DMS153 treated with DMSO at 0.1 percent for 48 hours (cell line): ENCODE data around the gene PLEKHM2.

Experiments used
- DNase-seq: peaks from one replicate; lab custom pipeline; 2025; ENCODE audit not compliant: unreplicated experiment; lab: John Stamatoyannopoulos, UW

PLEKHM2 gene

DNA sequence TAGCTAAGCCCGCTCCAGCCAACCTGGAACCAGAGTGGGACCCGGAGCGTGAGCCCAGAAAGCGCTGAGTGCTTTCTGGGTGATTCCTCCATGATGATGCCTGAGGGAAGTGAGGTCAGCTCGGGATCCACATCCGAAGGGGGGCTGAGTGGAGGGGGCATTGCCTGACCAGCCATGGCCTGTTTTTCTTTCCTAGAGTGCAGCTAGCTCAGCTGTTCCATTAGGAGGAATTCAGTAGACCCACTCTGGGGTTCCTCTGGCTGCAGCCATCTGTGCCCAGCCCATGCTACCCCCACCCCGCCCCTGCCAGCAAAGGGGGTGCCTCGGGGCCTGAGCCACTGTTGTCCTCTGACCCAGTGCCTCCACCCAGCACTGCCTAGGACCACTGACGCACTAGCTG, 42.4 kb downstream of the PLEKHM2 start:
- DNase-seq = no peak

DNA sequence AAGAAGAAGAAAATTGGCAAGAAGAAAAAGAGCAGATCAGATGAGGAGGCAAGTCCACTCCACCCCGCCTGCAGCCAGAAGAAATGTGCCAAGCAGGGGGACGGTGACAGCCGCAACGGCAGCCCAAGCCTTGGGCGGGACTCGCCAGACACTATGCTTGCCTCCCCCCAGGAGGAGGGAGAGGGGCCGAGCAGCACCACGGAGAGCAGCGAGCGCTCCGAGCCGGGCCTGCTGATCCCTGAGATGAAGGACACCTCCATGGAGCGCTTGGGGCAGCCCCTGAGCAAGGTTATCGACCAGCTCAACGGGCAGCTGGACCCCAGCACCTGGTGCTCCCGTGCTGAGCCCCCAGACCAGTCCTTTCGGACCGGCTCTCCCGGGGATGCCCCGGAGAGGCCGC, 42.9 kb downstream of the PLEKHM2 start:
- DNase-seq = no peak

DNA sequence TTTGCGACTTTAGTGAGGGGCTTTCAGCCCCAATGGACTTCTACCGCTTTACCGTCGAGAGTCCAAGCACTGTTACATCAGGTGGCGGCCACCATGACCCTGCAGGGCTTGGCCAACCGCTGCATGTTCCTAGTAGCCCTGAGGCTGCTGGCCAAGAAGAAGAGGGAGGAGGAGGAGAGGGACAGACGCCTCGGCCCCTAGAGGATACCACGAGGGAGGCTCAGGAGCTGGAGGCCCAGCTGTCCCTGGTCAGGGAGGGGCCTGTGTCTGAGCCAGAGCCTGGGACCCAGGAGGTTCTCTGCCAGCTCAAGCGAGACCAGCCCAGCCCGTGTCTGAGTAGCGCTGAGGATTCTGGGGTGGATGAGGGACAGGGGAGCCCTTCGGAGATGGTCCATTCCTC, 43.3 kb downstream of the PLEKHM2 start:
- no peak for DNase-seq

DNA sequence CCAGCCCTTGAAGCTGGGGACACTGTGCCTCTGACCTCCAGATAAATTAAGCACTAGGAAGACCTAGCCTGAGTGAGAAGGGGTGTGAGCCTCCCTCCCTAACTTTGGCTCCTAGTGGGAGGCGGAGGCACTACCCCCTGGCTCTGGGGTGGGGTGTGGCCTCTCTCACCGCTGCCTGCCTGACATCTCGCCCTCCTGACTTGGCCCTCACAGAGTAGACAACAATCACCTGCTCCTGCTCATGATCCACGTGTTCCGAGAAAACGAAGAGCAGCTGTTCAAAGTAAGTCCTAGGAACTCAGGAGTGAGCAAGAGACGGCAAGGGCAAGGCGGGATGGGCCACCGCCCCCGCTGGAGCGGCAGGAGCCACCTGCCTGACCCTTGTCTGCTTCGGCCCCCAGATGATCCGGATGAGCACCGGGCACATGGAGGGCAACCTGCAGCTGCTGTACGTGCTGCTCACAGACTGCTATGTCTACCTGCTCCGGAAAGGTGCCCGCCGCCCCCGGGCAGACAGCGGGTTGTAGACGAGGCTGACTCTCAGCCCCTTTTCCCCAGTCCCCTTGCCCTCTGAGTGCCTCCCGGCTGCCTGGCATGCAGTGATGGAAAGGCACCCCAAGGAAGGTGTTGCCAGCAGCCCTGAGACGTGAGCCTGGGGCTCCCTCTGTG, 43.9 kb downstream of the PLEKHM2 start:
- no peak for DNase-seq

DNA sequence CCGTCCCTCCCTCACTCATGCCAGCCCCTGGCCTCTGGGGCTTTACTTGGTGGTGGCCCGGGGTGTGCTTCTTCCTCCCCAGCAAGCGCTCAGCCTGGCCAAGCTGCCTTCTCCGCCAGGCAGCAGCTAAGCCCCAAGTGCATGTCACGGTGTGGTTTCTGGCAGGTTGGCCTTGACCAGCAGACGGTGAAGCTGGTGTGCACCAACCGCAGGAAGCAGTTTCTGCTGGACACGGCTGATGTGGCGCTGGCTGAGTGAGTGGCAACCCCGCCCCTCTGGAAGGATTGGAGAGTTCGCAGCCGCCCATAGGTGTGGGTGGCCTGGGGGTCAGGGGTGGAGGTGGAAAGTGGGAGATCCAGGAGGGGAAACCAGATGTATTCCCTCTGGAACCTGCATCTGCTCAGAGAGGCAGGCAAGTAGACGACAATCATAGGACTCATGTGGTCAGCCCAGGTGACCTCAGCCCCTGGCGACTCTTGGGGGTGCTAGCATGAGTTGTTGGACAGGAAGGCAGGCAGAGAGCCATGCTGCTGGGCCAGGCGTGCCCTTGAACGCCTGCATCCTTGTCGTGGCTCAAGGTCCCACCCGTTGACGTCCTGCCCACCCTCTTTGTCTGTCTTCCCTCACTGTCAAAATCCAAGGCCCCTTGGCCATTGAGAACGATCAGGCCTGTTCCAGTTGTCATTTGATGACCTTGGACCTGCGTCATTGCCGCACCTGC, 45.0 kb downstream of the PLEKHM2 start:
- DNase-seq = no peak

DNA sequence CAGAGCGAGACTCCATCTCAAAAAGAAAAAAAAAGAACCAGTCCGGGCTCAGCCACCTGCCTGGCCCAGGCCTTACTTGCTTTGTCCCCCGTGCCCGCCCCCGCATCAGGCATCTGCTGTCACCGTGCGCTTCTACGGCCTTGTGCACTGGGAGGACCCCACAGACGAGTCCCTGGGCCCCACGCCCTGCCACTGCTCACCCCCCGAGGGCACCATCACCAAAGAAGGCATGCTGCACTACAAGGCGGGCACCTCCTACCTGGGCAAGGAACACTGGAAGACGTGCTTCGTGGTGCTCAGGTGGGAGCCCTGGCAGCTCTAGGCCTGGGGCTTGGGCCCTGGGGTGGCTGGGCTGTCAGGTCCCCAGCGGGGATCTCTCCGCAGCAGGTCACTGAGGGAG, 46.3 kb downstream of the PLEKHM2 start:
- DNase-seq = no peak

DNA sequence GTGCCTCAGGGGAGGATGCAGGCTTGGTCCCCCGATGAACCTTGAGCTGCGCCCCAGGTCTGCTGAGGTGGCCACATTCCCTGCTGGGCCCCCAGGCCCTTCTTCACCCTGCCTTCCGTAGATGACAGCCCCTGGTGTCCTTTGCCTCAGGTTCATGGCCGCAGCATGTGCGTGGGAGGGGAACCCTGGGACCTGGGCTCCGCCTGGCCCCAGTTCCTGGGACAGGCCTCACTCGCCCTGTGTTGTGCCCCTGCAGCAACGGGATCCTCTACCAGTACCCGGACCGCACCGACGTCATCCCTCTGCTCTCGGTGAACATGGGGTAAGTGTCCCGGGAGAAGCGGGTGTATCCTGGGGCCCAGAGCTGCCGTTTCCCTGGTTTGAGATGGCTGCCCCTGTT, 46.8 kb downstream of the PLEKHM2 start:
- DNase-seq = no peak

DNA sequence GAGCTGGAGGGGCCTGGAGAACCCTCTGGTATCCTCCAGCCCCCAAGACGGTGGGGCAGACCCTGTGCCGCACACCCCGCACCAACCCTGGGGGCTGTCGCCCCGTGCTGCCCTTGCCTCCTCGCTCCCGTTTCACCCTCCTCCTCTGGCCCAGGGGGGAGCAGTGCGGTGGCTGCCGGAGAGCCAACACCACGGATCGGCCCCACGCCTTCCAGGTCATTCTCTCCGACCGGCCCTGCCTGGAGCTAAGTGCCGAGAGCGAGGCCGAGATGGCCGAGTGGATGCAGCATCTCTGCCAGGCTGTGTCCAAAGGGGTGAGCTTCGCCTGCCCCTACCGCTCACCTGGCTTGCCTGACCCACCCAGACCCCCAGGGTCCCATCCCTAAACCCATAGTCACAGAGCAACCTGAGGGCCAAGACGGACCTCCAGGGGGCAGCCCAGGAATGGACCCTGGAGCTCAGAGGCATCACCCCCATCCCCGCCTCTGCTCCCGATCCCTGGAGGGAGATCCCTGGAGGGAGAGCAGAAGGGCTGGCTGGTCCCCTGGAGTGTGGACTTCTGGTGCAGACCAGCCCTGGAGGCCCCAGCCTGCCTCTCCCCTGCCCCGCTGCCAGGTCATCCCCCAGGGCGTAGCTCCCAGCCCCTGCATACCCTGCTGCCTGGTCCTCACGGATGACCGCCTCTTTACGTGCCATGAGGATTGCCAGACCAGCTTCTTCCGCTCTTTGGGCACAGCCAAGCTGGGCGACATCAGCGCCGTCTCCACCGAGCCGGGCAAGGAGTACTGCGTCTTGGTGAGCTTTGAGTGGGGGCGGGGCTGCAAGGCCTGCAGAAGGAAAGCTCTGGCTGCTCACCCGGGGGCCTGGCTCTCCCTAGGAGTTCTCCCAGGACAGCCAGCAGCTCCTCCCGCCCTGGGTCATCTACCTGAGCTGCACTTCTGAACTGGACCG, 47.9 kb downstream of the PLEKHM2 start:
- DNase-seq = no peak

DNA sequence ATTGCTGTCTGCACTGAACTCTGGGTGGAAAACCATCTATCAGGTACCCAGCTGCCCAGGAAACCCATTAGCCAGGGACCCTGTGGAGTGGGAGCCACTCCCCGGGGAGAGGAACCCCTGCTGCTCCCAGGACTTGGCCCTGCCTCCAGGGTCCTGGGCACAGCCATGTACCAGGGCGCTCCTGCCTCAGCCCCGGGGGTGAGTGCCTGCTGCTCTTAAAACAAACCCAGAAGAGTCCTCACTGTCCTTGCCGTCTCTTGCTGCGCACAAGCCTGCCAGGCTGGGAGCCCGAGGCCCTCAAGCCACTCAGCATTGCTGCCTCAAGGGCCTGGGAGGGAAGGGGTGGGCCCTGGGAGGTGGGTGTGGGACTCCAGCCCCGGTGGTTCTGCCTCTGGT, 48.6 kb downstream of the PLEKHM2 start:
- no peak for DNase-seq

DNA sequence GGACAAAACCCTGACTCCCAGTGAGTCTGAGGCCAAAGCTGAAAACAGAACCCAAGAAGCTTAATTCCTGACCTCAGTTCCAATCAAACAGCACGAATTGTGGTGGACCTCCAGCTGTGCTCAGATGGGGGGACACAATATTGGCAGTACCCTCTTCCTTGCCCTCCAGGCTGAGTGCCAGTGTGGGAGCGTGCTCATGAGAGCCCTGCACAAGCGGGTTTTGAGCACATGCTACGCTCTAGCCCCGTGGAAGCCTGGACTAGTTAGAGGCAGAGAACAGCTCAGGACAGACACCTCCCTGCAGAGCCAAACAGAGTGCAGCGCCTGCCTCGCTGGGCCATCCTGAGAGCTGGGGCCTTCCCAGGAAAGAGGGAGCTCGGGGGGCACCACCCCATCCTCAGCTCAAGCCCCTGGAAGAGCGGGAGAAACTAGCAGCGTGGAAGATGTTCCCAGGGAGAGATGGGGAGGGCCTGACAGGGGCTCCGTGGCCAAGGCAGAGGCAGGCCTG, 49.2 kb downstream of the PLEKHM2 start:
- DNase-seq = no peak

DNA sequence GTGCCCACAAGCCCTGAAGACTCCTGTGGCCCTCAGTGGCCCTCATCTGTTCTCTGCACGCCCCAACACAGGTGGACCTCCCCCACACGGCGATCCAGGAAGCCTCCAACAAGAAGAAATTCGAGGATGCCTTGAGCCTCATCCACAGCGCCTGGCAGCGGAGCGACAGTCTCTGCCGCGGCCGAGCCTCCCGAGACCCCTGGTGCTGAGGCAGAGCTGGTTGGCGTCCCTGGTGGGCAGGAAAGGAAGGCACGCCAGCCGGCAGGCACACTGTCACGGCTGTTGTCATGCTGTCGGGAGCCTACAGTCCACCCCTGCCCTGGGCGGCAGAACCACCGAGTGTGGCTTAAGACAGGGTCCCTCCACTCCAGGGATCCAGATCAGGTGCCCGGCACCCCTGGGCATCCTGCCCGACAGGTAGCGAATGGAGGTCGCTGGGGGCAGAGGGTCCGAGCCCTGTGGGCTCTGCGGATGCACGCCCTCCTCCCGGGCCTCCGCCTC, 49.7 kb downstream of the PLEKHM2 start:
- DNase-seq = no peak

DNA sequence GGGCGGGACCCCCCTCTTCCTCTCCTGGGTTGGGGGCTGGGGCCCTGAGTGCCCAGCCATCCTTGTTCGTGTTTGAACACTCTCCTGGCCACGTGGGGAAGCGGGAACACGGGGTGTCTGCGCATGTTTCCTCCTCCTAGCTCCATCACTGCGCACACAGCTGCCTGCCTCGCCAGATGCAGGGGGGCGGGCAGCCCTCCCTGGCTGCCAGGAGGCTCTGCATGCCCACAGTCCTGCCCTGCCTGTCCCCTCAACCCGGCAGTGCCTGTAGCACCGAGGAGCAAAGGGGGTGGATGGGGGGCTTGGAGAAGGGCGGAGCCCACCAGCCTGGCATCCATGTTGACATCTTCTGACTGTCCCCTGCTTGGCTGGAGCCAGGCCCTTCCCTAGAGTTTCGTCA, 50.2 kb downstream of the PLEKHM2 start:
- DNase-seq = no peak

DNA sequence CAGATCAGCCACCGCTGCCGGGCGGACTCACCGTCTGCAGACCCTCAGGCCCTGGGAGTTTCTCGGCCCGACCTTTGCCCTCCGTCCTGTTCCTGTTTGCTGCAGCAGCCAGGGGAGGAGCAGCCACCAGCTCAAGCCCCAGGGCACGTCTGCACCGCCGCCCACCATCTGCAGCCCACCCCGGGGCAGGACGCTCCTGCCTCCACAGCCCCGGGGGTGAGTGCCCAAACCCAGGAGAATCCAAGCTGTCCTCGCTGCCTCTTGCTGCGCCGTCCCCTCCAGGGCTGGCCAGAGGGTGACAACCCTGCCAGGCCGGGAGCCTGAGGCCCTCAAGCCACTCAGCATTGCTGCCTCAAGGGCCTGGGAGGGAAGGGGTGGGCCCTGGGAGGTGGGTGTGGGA, 50.8 kb downstream of the PLEKHM2 start:
- DNase-seq = no peak

DNA sequence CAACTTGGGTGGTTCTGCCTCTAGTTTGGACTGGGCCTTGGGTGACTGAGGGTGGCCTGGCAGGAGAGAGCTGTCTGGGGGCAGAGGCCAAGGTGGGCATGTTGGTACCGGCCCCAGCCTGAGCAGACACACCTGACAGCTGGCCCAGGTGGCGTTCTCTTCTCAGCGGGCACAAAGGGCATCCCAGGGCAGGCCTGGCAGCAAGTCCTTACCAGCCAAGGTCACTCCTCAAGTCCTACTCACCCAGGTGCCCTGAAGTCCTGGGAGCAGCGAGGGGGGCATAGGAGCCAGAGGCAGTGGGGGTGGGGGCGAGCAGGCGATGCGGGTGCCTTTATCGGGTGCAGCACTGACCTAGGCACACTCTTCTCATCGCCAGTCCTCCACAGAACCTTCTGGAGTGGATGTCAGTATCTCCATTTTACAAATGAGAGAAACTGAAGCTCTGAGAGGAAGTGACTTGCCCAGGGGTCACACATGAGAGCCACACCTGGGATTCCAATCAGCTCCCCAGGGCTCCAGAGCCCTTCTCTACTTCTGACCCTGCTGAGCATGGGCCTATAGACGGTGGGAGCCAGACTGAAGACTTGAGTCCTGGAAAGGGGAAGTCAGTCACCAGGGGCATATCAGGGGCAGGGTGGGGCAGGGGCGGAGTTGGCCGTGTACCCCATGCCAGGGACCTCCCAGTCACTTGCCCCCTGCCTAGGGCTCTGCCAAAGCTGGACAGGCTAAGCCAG, 51.4 kb downstream of the PLEKHM2 start:
- no peak for DNase-seq

DNA sequence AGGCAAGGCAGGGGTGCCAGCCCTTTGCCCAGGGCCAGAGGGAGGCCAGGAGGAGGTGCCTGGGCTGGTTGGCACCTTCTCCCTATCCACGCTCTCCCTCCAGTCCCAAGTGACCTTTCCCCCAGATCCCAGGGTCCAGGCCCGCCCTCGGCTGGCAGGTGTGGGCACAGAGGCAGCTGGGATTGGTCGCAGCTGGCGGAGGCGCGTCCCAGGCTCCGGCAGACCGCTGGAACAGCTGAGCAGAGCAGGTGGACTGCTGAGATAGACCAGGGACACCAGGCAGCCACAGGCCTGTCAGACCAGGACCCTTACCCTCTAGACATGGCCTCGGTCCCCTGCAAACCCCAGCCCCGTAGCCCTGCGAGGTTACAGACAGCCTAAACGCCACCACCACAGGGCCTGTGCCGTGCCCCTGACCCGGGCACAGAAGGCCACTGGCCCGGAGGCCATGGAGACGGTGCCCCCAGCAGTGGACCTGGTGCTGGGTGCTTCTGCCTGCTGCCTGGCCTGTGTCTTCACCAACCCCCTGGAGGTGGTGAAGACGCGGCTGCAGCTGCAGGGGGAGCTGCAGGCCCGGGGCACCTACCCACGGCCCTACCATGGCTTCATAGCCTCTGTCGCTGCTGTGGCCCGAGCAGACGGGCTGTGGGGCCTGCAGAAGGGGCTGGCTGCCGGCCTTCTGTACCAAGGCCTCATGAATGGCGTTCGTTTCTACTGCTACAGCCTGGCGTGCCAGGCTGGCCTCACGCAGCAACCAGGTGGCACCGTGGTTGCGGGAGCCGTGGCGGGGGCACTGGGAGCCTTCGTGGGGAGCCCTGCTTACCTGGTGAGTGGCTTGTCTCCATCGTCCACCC, 52.1 kb downstream of the PLEKHM2 start, which contains the start of gene SLC25A34:
TSS of gene SLC25A34 (plus strand) at position 221 of the 854 bp plus-strand sequence. CDS start at position 449, 228 bp downstream.
- peak; percentile 57 for DNase-seq

DNA sequence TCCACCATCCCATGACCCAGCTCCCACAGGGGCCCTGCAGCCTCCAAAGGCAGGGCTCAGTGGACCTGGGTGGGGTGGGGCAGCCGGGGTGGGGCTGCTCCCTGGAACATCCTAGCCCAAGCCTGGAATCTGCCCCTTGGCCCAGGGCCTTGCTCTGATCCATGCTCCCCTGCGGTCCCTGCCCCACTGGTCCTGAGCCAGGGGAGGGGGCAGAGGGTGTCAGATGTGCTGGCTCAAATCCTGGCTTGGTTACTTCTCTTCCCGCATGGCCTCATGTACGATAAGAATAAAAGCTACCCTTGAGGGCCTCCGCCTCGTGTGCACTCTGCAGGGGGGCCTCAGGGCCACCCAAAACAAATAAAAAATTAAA, 52.8 kb downstream of the PLEKHM2 start:
- DNase-seq = no peak

DNA sequence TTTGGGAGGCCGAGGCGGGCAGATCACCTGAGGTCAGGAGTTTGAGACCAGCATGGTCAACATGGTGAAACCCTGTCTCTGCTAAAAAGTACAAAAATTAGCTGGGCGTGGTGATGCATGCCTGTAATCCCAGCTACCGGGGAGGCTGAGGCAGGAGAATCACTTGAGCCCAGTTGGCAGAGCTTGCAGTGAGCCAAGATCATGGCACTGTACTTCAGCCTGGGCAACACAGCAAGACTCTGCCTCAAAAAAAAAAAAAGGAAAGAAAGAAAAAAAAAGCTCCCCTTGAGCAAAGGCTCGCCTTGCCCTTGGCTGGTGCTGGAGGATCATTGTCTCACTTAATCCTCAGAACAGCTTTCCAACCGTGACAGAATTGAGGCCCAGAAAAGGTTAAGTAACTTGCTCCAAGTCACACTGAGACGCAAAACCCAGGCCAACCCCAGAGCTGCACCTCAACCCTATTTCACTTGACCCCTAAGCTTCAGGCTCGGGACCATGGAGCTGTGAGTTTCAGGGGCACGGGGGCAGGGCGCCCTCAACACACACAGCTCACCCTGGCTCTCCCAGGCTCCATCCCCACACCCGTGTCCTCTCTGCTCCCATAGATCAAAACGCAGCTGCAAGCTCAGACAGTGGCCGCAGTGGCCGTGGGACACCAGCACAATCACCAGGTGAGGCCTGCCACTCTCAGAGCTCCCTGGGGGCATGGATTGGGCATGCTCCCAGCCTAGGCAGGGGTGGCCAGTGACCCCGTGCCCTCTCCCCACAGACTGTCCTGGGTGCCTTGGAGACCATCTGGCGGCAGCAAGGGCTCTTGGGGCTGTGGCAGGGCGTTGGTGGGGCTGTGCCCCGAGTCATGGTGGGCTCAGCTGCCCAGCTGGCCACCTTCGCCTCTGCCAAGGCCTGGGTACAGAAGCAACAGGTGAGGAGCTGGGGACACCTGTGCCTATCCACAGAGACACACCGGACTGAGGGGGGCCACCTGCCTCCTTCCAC, 53.5 kb downstream of the PLEKHM2 start:
- no peak for DNase-seq

DNA sequence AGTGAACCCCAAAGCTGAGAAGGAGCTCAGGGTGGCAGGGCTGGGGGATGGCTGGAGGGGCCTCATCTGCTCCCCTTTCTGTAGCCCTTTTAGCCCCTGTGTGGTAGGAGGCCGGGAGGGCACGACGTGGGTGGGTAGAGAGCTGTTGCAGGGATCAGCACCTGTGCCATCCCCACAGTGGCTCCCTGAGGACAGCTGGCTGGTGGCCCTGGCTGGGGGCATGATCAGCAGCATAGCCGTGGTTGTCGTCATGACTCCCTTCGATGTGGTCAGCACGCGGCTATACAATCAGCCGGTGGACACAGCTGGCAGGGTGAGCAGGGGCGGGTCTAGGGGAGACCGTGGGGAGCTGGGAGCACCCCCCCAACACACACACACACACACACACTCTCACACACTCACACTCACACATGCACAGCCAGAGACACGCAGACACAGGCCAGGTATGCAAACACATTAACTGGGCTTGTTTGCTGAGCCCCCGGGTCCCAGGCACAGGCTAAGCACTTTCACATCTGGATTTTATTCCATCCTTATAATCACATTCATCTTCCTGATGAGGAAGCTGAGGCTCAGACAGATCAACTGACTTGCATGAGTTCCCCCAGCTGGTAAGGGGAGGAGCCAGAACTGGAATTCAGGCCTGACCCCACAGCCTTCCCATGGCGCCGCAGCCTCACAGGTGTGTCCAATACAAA, 54.4 kb downstream of the PLEKHM2 start:
- no peak for DNase-seq
